ENCODE data around the gene ROBO1. TPM values are rescaled to one million over a fixed set of nuclear protein-coding genes. Genes with fewer than 3 reads are reported as not detected.
A peak's percentile ranks its signal among the peaks of the same experiment; 100 is the strongest.

ROBO1 gene
- total and polyA plus RNA-seq, 2 of the 8 experiments (the other 6 are each of a cell fraction or from before 2014, with no cell fraction given): 51.4 to 91.0 TPM

GRCh38 chr3:78588906-78589621 is 1178.7 kb downstream of the ROBO1 start:
- Histone ChIP-seq H3K14ac (ENCODE audit: insufficient read length) (no peak overlapping the region), H3K56ac (replicated peaks; ENCODE audit: insufficient read length, low read depth, low read length) (no peak overlapping the region), H4K8ac (ENCODE audit: extremely low read depth, insufficient read depth, low read length) (no peak overlapping the region), H3K18ac (ENCODE audit: extremely low read depth, low read length) (no peak overlapping the region), H3K27ac (ENCODE audit: low read depth, low read length) (no peak overlapping the region), H3K27me3 (replicated peaks in 1 of 4; ENCODE audit: control insufficient read depth in 3 of 4, extremely low read depth in 1 of 4, insufficient read depth in 3 of 4, low read length in 3 of 4) (no peaks in the 10 kb centered on the region), H2BK12ac (ENCODE audit: low read depth, low read length) (no peak overlapping the region), H4K91ac (replicated peaks; ENCODE audit: insufficient read length, low read length) (no peak overlapping the region), H3K4me3 (ENCODE audit: extremely low read depth in 1 of 4, insufficient read depth in 2 of 4, low read depth in 3 of 4, low read length in 4 of 4) (no peak overlapping the region), H2BK20ac (ENCODE audit: low read length) (peak overlapping the region; percentile 11; the same call in 1 of the 2 replicates), H3K9me3 (ENCODE audit: insufficient read depth in 2 of 2, low read depth in 1 of 2, low read length in 1 of 2) (no peaks in the 10 kb centered on the region; a peak in 1 of 4 replicates), H2AK5ac (ENCODE audit: low read depth, low read length) (no peak overlapping the region), H2BK15ac (ENCODE audit: low read length) (no peak overlapping the region), H3K23ac (ENCODE audit: insufficient read length) (no peak overlapping the region), H3K4me2 (ENCODE audit: insufficient read depth in 1 of 2, low read depth in 2 of 2, low read length in 2 of 2) (no peak overlapping the region), H3K79me1 (ENCODE audit: low read depth, low read length) (no peaks in the 10 kb centered on the region), H2AFZ (ENCODE audit: low read length) (peak overlapping the region; percentile 41; the same call in 1 of the 2 replicates), H4K5ac (ENCODE audit: insufficient read length, low read depth, low read length) (no peak overlapping the region), H3K4ac (replicated peaks; ENCODE audit: insufficient read length, low read depth, low read length) (peak overlapping the region; percentile 19), H2BK5ac (ENCODE audit: low read depth, low read length) (no peak overlapping the region), H2BK120ac (replicated peaks; ENCODE audit: low read depth, low read length) (no peak overlapping the region), H4K20me1 (replicated peaks in 1 of 2; ENCODE audit: control insufficient read depth in 1 of 2, insufficient read depth in 2 of 2, low read length in 2 of 2) (no peaks in the 10 kb centered on the region), H3K23me2 (ENCODE audit: low read depth, low read length) (no peaks in the 10 kb centered on the region), H3K36me3 (ENCODE audit: control insufficient read depth in 2 of 4, insufficient read depth in 4 of 4, low read length in 3 of 4) (no peaks in the 10 kb centered on the region; a peak in 2 of 8 replicates), H3K4me1 (replicated peaks in 1 of 4; ENCODE audit: control insufficient read depth in 3 of 4, insufficient read depth in 4 of 4, low read length in 3 of 4) (peaks cover 0 to 10% (median 1%) of the 10 kb centered on the region in 4 experiments; a peak in 3 of 7 replicates), H3K79me2 (ENCODE audit: control insufficient read depth in 1 of 2, insufficient read depth in 2 of 2, low read length in 2 of 2) (no peaks in the 10 kb centered on the region), H3K9ac (replicated peaks in 1 of 4; ENCODE audit: extremely low read depth in 1 of 4, low read depth in 3 of 4, low read length in 3 of 4) (no peak overlapping the region)
- 88% methylated on average over 3 of the region's 3 CpGs; no CpG with 5 or more reads in 1 of the 2 experiments for WGBS, 2 experiments (ENCODE audit: extremely low coverage in 1 of 2, insufficient coverage in 1 of 2, insufficient read length in 1 of 2, insufficient replicate concordance in 2 of 2, low coverage in 1 of 2, low lambda C conversion rate in 2 of 2, missing lambda C conversion rate in 1 of 2)
- ChIA-PET CTCF (ENCODE audit: partially characterized antibody) (interaction anchor here (1.6 kb wide), 1 partner anchor 57 kb away, joined by 5 read pairs; no protein-coding TSS in a partner anchor), POLR2A (ENCODE audit: partially characterized antibody) (no interaction called here)
- DNase-seq (ENCODE audit: low read depth in 1 of 2, low spot score in 2 of 2) (no peak), FAIRE-seq (no peak)
- TF ChIP-seq HDAC6 (IDR thresholded peaks at IDR 0.05; ENCODE audit: low read depth, low read length) (no peak), JUN (IDR thresholded peaks at IDR 0.05; ENCODE audit: low read depth, low read length) (no peak)
